NCI-H226 (cell line): Measurements from ENCODE around the gene IL6.
"Not testable (repeated sequence)": the region's sequence is repeated elsewhere in the genome, so short reads cannot be mapped to it uniquely, and the experiment has no call there.

ENCODE experiments used
- DNase-seq: peaks from one replicate; pipeline ENCODE4 v3.0.0-alpha.2; 2015

The IL6 gene

DNA sequence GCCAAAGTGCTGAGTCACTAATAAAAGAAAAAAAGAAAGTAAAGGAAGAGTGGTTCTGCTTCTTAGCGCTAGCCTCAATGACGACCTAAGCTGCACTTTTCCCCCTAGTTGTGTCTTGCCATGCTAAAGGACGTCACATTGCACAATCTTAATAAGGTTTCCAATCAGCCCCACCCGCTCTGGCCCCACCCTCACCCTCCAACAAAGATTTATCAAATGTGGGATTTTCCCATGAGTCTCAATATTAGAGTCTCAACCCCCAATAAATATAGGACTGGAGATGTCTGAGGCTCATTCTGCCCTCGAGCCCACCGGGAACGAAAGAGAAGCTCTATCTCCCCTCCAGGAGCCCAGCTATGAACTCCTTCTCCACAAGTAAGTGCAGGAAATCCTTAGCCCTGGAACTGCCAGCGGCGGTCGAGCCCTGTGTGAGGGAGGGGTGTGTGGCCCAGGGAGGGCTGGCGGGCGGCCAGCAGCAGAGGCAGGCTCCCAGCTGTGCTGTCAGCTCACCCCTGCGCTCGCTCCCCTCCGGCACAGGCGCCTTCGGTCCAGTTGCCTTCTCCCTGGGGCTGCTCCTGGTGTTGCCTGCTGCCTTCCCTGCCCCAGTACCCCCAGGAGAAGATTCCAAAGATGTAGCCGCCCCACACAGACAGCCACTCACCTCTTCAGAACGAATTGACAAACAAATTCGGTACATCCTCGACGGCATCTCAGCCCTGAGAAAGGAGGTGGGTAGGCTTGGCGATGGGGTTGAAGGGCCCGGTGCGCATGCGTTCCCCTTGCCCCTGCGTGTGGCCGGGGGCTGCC lies at the start of gene IL6:
IL6 (plus strand) TSS at position 294 of the 807 bp plus-strand sequence; CDS start at position 357, 63 bp downstream.
- peak; percentile 91 for DNase-seq

- DNase-seq, result not testable (repeated sequence)
These were observed 49.7 kb upstream of the IL6 start for GRCh38 chr7:22677263-22677662.

DNA sequence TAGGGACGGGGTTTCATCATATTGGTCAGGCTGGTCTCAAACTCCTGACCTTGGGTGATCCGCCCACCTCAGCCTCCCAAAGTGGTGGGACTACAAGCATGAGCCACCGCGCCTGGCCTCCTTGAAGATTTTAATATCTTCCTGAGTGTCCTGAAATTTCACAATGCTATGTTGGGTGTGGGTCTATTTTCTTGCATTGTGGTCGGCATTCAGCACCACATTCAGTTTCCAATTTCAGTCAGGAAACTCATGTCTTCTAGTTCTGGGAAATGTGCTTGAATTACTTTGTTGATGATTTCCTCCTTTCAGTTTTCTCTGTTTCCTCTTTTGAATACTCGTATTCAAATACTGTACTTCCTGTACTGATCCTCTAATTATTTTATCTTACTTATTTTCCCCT lies 49.3 kb upstream of the IL6 start:
- DNase-seq, result no peak

- DNase-seq, result no peak
These were observed 46.5 kb upstream of the IL6 start for GRCh38 chr7:22680482-22680911.

GRCh38 chr7:22681312-22681711 lies 45.7 kb upstream of the IL6 start:
- DNase-seq, result no peak

DNA sequence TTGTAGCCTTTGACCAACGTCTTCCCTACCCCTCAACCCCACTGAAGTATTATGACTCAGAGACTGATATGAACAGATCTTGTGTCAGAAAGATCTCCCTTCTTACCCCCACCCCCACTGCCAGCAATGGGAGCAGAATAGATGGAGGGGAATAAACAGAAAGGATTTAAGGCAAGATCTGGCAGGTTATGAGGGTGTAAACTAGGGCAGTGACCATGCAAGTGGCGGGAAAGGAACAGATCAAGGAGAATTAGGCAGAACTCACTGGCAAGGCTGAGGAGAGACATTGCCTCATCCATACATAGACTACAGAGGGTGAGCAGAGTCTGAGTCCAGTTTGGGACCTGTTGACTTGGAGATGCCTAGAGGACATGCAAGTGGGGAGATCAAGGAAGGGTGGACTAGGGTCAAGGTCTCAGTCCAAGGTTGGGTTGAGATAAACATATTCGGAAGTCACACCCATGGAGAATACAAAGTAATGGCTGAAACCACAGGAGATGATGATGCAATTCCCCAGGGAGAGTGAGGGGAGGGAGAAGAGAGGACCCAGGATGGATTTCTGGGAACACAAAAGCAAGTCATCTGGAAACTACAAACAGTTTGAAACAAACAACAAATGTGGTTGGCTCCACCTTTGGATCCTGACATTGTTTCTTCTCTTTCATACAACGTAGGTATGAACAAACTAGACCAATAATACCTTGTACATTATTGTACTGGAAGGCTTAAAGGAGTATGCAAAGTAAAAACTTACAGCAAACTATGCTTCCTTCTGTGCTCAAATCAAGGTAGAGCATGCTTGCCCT lies 44.9 kb upstream of the IL6 start:
- no peak for DNase-seq

DNA sequence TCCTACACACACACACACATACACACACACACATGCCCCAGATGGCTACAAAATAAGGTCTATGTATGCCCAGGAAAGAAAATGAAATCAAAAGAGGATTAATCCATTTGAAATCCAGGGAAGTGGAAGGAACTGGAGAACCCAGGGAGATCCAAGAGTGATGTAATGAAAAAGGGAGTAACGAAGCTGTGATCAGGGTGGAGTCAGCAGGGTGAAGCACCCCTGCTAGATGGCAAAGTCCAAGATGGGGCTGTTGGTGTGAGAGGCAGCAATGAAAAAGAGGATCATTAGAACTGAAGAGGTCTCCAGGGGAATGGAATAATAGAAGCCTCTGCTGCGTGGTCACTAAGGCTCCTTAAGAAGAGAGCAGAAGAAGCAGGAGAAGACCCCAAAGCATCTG lies 43.6 kb upstream of the IL6 start:
- no peak for DNase-seq

DNA sequence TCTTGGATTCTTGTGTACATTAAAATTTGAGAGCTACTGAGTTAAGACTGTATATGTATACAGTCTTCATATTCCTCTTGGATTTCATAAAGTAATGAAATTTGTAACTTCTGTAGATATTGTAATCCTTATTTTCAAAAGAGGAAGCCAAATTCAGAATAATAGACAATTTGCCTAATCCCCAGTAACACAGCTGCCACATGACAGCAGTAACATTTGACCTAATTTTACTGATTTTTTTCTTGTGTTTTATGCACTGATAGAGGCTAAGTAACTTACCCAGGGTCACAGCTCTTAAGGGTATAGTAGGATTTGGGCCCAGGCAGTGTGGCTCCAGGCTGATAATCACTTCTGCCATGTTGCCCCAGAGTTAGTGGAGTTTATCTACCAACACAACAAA lies 40.4 kb upstream of the IL6 start:
- DNase-seq, result no peak

DNA sequence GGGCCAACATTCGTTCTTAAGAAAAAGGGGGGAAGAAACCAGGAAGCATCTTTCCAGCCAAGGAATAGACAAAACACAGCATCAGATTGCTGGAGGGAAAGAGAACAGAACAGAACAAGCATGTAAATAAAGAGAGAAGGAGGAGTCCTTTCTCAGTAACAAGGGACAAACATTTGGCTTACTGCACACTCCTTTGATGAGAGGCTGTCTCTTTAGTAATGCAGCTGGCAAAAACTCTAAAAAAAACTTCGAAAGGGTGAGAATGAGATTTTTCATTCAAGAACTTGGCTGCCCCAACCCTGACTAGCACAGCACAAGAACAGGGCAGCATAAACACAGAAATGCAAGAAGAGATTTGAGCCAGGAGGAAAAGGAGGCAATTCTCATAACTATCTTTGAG lies 38.9 kb upstream of the IL6 start:
- no peak for DNase-seq

GRCh38 chr7:22688934-22689333 lies 38.1 kb upstream of the IL6 start:
- not testable (repeated sequence) for DNase-seq

- DNase-seq, result no peak
These were observed 32.3 kb upstream of the IL6 start for GRCh38 chr7:22694597-22695207.

DNA sequence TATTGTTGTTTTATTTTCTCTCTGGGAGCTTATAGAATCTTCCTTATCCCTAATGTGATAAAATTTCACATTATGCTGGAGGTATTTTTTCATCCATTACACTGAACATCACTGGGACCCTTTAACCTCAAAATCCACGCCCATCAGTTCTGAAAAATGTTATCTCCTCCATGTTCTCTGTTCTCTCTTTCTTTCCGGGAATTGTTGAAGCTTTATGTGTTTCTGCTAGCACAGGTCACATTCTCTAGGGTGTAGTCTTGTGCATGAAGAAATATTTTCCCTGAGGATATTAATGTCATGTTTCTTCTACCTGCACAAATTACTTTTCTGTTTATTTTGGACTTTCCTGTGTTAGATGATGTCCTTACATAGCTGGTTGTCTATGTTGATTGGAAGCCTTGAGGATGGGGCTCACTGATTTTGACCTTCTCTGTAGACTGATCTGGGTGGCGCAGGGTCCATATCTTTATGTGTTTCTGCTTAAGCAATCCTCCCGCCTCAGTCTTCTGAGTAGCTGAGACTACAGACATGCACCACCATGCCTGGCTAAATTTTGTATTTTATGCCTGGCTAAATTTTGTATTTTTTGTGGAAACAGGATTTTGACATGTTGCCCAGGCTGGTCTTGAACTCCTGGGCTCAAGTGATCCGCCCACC lies 31.4 kb upstream of the IL6 start:
- DNase-seq, result no peak

GRCh38 chr7:22696541-22697228 lies 30.3 kb upstream of the IL6 start:
- peak; percentile 75 for DNase-seq

DNA sequence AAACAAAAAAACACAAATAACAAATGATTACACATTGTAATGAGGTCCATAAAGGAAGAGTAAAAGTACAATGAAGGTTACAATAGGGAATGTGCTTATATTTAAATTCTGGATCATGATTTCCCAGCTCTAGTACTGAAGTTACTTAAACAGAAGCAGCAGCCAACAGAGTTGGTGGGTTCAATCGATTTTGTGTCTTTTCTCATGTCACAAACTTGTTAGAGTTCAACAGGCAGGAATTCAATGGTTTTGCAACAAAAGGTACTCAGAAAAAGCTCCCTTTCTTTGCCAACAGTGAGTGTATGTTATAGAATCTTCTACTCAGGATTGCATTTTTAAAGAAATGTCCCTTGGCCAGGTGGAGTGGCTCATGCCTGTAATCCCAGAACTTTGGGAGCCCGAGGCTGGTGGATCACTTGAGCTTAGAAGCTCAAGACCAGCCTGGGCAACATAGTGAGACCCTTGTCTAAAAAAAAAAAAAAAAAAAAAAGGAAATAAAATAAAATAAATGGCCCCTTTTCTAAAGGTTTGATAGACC lies 29.6 kb upstream of the IL6 start:
- no peak for DNase-seq

DNA sequence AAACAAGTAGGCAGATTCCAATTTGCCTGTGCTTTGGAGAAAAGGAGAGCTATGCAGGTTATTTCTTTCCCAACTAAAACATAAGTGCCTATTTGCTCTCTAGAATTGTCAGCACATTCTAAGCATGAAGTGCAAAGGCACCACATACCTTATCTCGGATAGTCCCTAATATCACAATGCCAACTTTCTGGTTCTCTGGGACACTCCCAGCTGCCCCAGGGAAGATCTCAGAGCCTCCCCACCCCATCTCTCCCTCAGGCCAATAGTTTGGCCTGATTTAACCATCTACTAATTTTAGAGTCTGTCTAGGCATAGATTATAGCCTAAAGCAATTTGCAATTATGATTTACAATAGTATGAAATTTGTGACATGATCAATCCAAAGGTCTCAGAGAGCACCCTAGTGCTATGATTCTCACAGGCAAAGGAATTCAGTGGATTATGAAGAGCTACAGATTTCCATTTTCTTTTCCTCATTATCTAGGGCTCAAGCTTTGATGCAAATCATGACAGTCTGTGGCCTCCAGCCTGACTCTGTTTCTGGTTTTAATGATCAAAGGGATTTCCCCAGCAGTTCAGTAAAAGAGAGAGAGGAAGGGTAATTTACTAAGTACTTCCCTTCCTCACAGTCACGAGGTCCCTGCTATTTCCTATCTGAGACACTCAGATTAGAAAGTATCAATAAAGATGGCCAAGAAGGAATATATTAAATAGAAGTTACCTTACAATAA lies 29.0 kb upstream of the IL6 start:
- no peak for DNase-seq

DNA sequence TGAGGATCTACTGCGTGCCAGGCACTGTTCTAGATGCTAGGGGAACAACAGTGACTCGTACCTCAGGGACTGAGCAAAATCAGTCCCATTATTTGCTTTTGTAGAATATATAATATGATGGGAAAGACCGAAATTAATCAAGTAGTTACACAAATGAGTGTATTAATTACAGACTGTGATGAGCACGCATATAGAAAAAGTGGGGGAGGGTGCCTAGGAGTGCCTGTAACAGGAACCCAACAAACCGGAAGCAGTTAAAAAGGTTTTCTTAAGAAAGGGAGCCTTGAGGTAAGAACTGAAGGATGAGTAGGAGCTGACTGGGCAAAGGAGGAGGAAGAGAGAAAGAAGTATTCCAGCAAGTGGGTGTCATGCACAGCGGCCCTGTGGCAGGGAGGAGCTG lies 28.2 kb upstream of the IL6 start:
- no peak for DNase-seq

GRCh38 chr7:22700559-22701002 lies 26.4 kb upstream of the IL6 start:
- peak; percentile 67 for DNase-seq

DNA sequence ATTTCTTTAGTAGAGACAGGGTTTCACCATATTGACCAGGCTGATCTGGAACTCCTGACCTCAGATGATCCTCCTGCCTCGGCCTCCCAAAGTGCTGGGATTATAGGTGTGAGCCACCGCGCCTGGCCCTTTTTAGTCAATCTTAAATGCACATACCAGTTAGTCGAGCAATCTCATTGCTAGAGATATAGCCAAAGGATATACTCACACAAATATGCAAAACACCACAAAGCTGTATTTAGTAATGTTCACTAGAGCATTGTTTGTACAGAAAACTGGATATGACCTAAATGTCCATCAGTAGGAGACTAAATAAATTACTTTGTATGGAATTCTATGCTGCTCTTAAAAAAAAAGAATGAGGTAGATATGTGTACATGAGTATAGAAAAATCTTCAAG lies 24.5 kb upstream of the IL6 start:
- DNase-seq, result peak; percentile 75

GRCh38 chr7:22703107-22703855 lies 23.7 kb upstream of the IL6 start:
- DNase-seq, result peak; percentile 53

GRCh38 chr7:22703978-22704610 lies 22.9 kb upstream of the IL6 start:
- not testable (repeated sequence) for DNase-seq
